OCI-LY1 (cell line): Measurements from ENCODE around the gene COL9A2.

Experiments used
- EZH2 ChIP-seq: fragments of 200-600 bp; sonication (generic), shearing (Covaris generic); IDR thresholded peaks from 2 replicates; pipeline ENCODE4 v1.8.0; 2017; ENCODE audit warnings: borderline replicate concordance, mixed run types, mild to moderate bottlenecking, antibody characterized with exemption, low read length, moderate library complexity, mixed read lengths
- TF ChIP-seq, protein P1 (sequence below): fragments of 200-600 bp; sonication (generic), shearing (Covaris generic); IDR thresholded peaks from 2 replicates; pipeline ENCODE4 v1.5.1; 2017; ENCODE audit warnings: mild to moderate bottlenecking, antibody characterized with exemption, low read length, moderate library complexity, mixed read lengths

DNA sequence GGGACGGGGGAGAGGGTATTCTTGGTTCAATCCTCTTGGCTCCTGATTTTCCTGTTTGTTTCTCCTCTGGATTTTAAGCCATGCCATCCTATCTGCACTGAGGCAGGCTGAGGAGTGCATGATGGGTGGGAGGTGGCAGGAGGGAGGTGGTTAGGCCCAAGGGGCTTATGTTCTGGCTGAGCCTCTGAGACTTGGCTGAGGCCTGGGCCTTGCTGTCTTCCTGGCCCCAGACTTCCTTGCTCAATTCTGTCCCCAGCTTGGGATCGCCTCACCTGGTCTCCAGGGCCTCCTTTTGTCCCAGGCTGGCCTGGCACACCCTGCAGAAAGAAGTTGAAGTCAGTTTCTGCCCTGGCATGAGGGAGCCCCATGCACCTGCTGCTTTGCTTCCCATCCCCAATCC lies 11.2 kb downstream of the COL9A2 start:
- TF ChIP-seq EZH2: no peak
- TF ChIP-seq, protein P1, sequence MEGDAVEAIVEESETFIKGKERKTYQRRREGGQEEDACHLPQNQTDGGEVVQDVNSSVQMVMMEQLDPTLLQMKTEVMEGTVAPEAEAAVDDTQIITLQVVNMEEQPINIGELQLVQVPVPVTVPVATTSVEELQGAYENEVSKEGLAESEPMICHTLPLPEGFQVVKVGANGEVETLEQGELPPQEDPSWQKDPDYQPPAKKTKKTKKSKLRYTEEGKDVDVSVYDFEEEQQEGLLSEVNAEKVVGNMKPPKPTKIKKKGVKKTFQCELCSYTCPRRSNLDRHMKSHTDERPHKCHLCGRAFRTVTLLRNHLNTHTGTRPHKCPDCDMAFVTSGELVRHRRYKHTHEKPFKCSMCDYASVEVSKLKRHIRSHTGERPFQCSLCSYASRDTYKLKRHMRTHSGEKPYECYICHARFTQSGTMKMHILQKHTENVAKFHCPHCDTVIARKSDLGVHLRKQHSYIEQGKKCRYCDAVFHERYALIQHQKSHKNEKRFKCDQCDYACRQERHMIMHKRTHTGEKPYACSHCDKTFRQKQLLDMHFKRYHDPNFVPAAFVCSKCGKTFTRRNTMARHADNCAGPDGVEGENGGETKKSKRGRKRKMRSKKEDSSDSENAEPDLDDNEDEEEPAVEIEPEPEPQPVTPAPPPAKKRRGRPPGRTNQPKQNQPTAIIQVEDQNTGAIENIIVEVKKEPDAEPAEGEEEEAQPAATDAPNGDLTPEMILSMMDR: no peak; the same call in 1 of the 2 replicates
